Activated CD4-positive, alpha-beta T cell treated with anti-CD3 and anti-CD28 coated beads, Interleukin-2, amount 10 ng/mL, durations not matched to agents 7 days and 5 days (primary cell): ENCODE results near the gene HEATR5A. TPM values are rescaled to one million over a fixed set of nuclear protein-coding genes. Genes with fewer than 3 reads are reported as not detected.

Source experiments
- CTCF ChIA-PET: fragments of 350-600 bp; sonication (Branson Sonifier 250); formaldehyde crosslinking; loops from one replicate; lab custom pipeline; 2021; ENCODE audit warnings: antibody characterized with exemption; lab: Charles Lee
- POLR2A ChIA-PET: fragments of 350-600 bp; sonication (Branson Sonifier 250); formaldehyde crosslinking; loops from one replicate; lab custom pipeline; 2021; ENCODE audit warnings: antibody characterized with exemption; lab: Charles Lee
- DNase-seq: peaks from one replicate; pipeline ENCODE4 v3.0.0-alpha.2; 2020
- H3K27ac Mint-ChIP-seq: one replicate; pipeline ENCODE4 v1.8.0; 2021; ENCODE audit warnings: mild to moderate bottlenecking, moderate library complexity, mixed read lengths
- H3K27me3 Mint-ChIP-seq: one replicate; pipeline ENCODE4 v1.8.0; 2021; ENCODE audit warnings: mixed read lengths
- H3K36me3 Mint-ChIP-seq: one replicate; pipeline ENCODE4 v1.8.0; 2021; ENCODE audit warnings: low read depth, mixed read lengths
- H3K4me1 Mint-ChIP-seq: one replicate; pipeline ENCODE4 v1.8.0; 2021; ENCODE audit warnings: mixed read lengths
- H3K4me3 Mint-ChIP-seq: one replicate; pipeline ENCODE4 v1.8.0; 2021; ENCODE audit warnings: mild to moderate bottlenecking, moderate library complexity, mixed read lengths
- H3K9me3 Mint-ChIP-seq: one replicate; pipeline ENCODE4 v1.8.0; 2021; ENCODE audit warnings: mixed read lengths
- total RNA-seq, 2 experiments: library from RNA; stranded (reverse); gene quantifications; one replicate each; pipeline ENCODE4 v1.2.3, GENCODE V29; 2021

The HEATR5A gene
- total RNA-seq, 2 experiments from 2014 or later = 7.1 to 9.6 TPM

- Mint-ChIP-seq H3K27me3 (no peaks in the 10 kb centered on the region), H3K9me3 (no peaks in the 10 kb centered on the region), H3K27ac (no peak overlapping the region), H3K4me1 (peaks cover 25% of the 10 kb centered on the region), H3K4me3 (peak overlapping the region; percentile 92), H3K36me3 (no peaks in the 10 kb centered on the region)
- ChIA-PET CTCF (interaction anchor here (0.6 to 1.2 kb wide), 4 partner anchors 12 to 972 kb away, joined by 3 to 4 read pairs (median 4); partner anchors contain the start of genes DTD2 and HECTD1), POLR2A (interaction anchor here (0.7 kb wide), 1 partner anchor 26 kb away, joined by 3 read pairs; no protein-coding TSS in a partner anchor)
- DNase-seq = no peak
These were observed 977 bp downstream of the HEATR5A start for GRCh38 chr14:31419179-31419966.

DNA sequence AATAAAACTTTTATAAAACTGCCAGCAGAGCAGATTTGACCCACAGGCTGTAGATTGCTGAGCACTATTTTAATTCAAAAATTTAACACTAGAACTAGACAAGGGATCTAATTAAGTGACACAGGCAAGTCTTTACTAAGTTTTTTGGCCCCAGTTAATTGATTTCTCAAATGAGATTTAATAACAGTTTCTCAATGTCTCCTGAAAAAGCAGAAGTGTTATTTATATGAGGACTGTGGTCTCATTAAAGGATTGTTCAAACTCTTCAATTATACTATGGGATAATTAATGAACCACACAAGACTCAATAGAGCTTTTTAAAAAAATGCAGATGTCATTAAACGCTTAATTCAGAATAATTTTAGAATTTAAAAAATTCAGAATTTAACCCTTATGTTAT lies 1.9 kb downstream of the HEATR5A start:
- ChIA-PET POLR2A (no interaction called here), CTCF (interaction anchor here (1.0 kb wide), 1 partner anchor 210 kb away, joined by 3 read pairs; the partner anchor contains the start of gene HECTD1)

DNA sequence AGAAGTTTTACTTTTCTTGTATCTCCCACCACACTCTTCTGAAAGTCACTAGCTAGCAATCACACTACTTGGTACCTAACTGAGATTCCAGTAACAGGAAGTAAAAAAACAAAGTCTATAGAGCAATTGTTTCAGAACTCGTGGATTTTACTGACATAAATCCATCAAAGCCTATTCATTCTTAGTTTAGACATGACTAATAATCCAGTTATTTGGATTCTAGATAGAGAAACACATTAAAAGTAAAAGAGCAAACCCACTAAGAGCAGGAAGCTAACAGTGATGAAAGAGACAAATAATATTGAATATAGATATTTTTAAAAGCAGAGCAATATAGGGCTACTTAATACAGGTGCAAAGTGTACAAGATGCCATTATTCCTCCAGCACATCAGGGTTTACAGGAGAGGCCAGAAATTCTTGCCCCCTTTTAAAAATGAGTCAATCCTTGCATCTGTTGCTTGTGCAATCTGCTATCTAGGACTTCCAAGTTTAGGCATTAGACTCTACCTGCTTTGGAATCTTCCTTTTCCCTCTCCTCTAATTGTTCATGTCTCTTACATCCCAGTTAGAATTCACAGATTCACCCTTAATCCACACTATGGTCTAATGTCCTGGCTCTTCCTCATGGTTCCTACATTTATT lies 6.0 kb downstream of the HEATR5A start:
- ChIA-PET CTCF (no interaction called here), POLR2A (no interaction called here)
- Mint-ChIP-seq H3K27me3 (no peaks in the 10 kb centered on the region), H3K4me1 (peaks cover 17% of the 10 kb centered on the region), H3K36me3 (no peaks in the 10 kb centered on the region), H3K4me3 (no peak overlapping the region), H3K9me3 (no peaks in the 10 kb centered on the region), H3K27ac (no peak overlapping the region)
- no peak for DNase-seq

More for the DNA sequence above, 1.9 kb downstream of the HEATR5A start:
- Mint-ChIP-seq H3K4me1 (peaks cover 31% of the 10 kb centered on the region), H3K4me3 (no peak overlapping the region), H3K27ac (no peak overlapping the region), H3K36me3 (no peaks in the 10 kb centered on the region), H3K9me3 (no peaks in the 10 kb centered on the region), H3K27me3 (no peaks in the 10 kb centered on the region)
- DNase-seq = no peak

GRCh38 chr14:31411218-31411727 lies 9.1 kb downstream of the HEATR5A start:
- ChIA-PET CTCF (no interaction called here), POLR2A (no interaction called here)
- Mint-ChIP-seq H3K4me3 (no peak overlapping the region), H3K36me3 (no peaks in the 10 kb centered on the region), H3K9me3 (no peaks in the 10 kb centered on the region), H3K27me3 (no peaks in the 10 kb centered on the region), H3K27ac (no peak overlapping the region), H3K4me1 (peaks cover 8% of the 10 kb centered on the region)
- no peak for DNase-seq

GRCh38 chr14:31410048-31410650 lies 10.2 kb downstream of the HEATR5A start:
- H3K9me3 Mint-ChIP-seq = no peaks in the 10 kb centered on the region
- no peaks in the 10 kb centered on the region for H3K27me3 Mint-ChIP-seq
- H3K4me3 Mint-ChIP-seq = no peak overlapping the region
- ChIA-PET POLR2A (no interaction called here), CTCF (no interaction called here)
- no peak overlapping the region for H3K27ac Mint-ChIP-seq
- DNase-seq = no peak
- peaks cover 8% of the 10 kb centered on the region for H3K4me1 Mint-ChIP-seq
- no peaks in the 10 kb centered on the region for H3K36me3 Mint-ChIP-seq

GRCh38 chr14:31408421-31408820 lies 11.9 kb downstream of the HEATR5A start:
- Mint-ChIP-seq H3K4me1 (no peaks in the 10 kb centered on the region), H3K27me3 (no peaks in the 10 kb centered on the region), H3K9me3 (no peaks in the 10 kb centered on the region), H3K27ac (no peak overlapping the region), H3K36me3 (no peaks in the 10 kb centered on the region), H3K4me3 (no peak overlapping the region)
- ChIA-PET CTCF (no interaction called here), POLR2A (no interaction called here)
- DNase-seq = no peak

- H3K4me1 Mint-ChIP-seq = no peaks in the 10 kb centered on the region
- ChIA-PET POLR2A (no interaction called here), CTCF (interaction anchor here (0.6 to 1.2 kb wide), 3 partner anchors 10 to 282 kb away, joined by 3 read pairs; no protein-coding TSS in a partner anchor)
- H3K9me3 Mint-ChIP-seq = no peaks in the 10 kb centered on the region
- H3K27ac Mint-ChIP-seq = no peak overlapping the region
- H3K36me3 Mint-ChIP-seq = no peaks in the 10 kb centered on the region
- no peak overlapping the region for H3K4me3 Mint-ChIP-seq
- H3K27me3 Mint-ChIP-seq = no peaks in the 10 kb centered on the region
- no peak for DNase-seq
These were observed 14.6 kb downstream of the HEATR5A start for GRCh38 chr14:31405599-31406232.

- Mint-ChIP-seq H3K4me1 (peaks cover 2% of the 10 kb centered on the region), H3K27me3 (no peaks in the 10 kb centered on the region), H3K4me3 (no peak overlapping the region), H3K9me3 (no peaks in the 10 kb centered on the region), H3K27ac (no peak overlapping the region), H3K36me3 (no peaks in the 10 kb centered on the region)
- DNase-seq = no peak
- ChIA-PET POLR2A (no interaction called here), CTCF (interaction anchor here (0.6 to 1.2 kb wide), 2 partner anchors 9 to 283 kb away, joined by 3 read pairs; no protein-coding TSS in a partner anchor)
These were observed 15.2 kb downstream of the HEATR5A start for GRCh38 chr14:31405106-31405505.

GRCh38 chr14:31403707-31404106 lies 16.6 kb downstream of the HEATR5A start:
- POLR2A ChIA-PET = no interaction called here
- no peak for DNase-seq
- Mint-ChIP-seq H3K27ac (no peak overlapping the region), H3K36me3 (peaks cover 3% of the 10 kb centered on the region), H3K27me3 (no peaks in the 10 kb centered on the region), H3K9me3 (no peaks in the 10 kb centered on the region), H3K4me3 (no peak overlapping the region), H3K4me1 (peaks cover 4% of the 10 kb centered on the region)
- CTCF ChIA-PET = no interaction called here

DNA sequence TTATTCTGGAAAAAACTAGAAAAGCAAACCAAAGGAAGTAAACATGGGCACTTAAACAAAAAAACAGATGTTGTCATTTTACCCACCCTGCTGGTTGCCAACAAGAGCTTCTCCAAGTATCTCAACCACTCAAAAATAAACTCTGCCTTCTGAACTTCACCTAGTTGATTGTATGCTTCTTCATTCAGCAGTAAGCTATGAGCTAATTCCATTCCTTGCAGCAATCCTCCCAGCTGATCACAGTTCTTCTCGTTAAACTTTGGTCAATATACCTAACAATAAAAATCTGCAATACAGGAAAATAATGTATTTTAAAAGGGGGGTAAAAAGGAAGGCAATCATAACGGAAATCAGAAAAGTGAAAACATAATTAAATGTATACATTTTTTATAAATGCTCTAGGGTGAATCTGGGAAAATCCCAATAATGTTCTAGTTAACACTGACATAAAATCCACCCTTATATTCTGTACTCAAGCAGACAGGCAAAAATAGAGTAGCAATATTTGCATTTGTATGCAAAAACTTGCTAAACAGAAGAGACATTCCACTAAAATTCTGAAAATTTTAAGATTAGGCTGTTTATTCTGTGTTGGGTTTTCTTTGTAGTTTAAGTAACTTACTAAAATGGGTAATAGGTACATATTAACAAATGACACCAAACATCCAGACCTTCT lies 17.4 kb downstream of the HEATR5A start:
- ChIA-PET POLR2A (no interaction called here), CTCF (no interaction called here)
- Mint-ChIP-seq H3K36me3 (peaks cover 6% of the 10 kb centered on the region), H3K27me3 (no peaks in the 10 kb centered on the region), H3K4me1 (peaks cover 4% of the 10 kb centered on the region), H3K4me3 (no peak overlapping the region), H3K9me3 (no peaks in the 10 kb centered on the region), H3K27ac (no peak overlapping the region)
- no peak for DNase-seq

- peaks cover 4% of the 10 kb centered on the region for H3K4me1 Mint-ChIP-seq
- peaks cover 6% of the 10 kb centered on the region for H3K36me3 Mint-ChIP-seq
- no peak for DNase-seq
- no peak overlapping the region for H3K27ac Mint-ChIP-seq
- ChIA-PET CTCF (no interaction called here), POLR2A (no interaction called here)
- no peaks in the 10 kb centered on the region for H3K9me3 Mint-ChIP-seq
- H3K27me3 Mint-ChIP-seq = no peaks in the 10 kb centered on the region
- no peak overlapping the region for H3K4me3 Mint-ChIP-seq
These were observed 18.9 kb downstream of the HEATR5A start for GRCh38 chr14:31401369-31401932.
